MCF 10A (cell line): ENCODE results near the gene RPS6KA1. TPM values are rescaled to one million over a fixed set of nuclear protein-coding genes. Genes with fewer than 3 reads are reported as not detected.
"Not testable (repeated sequence)": the region's sequence is repeated elsewhere in the genome, so short reads cannot be mapped to it uniquely, and the experiment has no call there.

Source experiments
- BruUV-seq: library from RNA; stranded (reverse); fragments of 400-500 nt; replicated peaks from 2 replicates; lab custom pipeline; 2021; lab: Mats Ljungman, UMichigan
- CTCF ChIA-PET: fragments of 300-600 bp; sonication (Branson Sonifier 250); formaldehyde crosslinking; extraction: SDS; loops from one replicate; lab custom pipeline; 2021; ENCODE audit warnings: antibody characterized with exemption, inconsistent platforms; lab: Yijun Ruan, JAX
- POLR2A ChIA-PET: fragments of 300-600, 350-650 bp; sonication (Branson Sonifier 250); formaldehyde crosslinking; extraction: SDS; loops from one replicate; lab custom pipeline; 2020; ENCODE audit warnings: antibody characterized with exemption, inconsistent platforms; lab: Yijun Ruan, JAX
- DNase-seq: peaks from one replicate; pipeline ENCODE4 v3.0.0-alpha.2; 2018; ENCODE audit not compliant: unreplicated experiment
- H3K27ac Mint-ChIP-seq: one replicate; pipeline ENCODE4 v1.8.0; 2022; ENCODE audit warnings: mild to moderate bottlenecking, low read depth, mixed read lengths; ENCODE audit not compliant: unreplicated experiment
- H3K27me3 Mint-ChIP-seq: one replicate; pipeline ENCODE4 v1.8.0; 2022; ENCODE audit warnings: mixed read lengths; ENCODE audit not compliant: insufficient read depth, unreplicated experiment
- H3K36me3 Mint-ChIP-seq: one replicate; pipeline ENCODE4 v1.8.0; 2022; ENCODE audit warnings: mild to moderate bottlenecking, moderate library complexity, mixed read lengths; ENCODE audit not compliant: insufficient read depth, unreplicated experiment
- H3K4me1 Mint-ChIP-seq: one replicate; pipeline ENCODE4 v1.8.0; 2022; ENCODE audit warnings: mixed read lengths; ENCODE audit not compliant: insufficient read depth, unreplicated experiment
- H3K4me3 Mint-ChIP-seq: one replicate; pipeline ENCODE4 v1.8.0; 2022; ENCODE audit warnings: mild to moderate bottlenecking, moderate library complexity, mixed read lengths; ENCODE audit not compliant: unreplicated experiment
- H3K9me3 Mint-ChIP-seq: one replicate; pipeline ENCODE4 v1.8.0; 2022; ENCODE audit warnings: mixed read lengths; ENCODE audit not compliant: unreplicated experiment
- CTCF ChIP-seq: fragments of 200-600 bp; IDR thresholded peaks from one replicate; pipeline ENCODE4 v1.8.0; 2022; ENCODE audit warnings: antibody characterized with exemption, mild to moderate bottlenecking; ENCODE audit not compliant: unreplicated experiment
- intact Hi-C: fragments of 100-400 bp; cut with micrococcal nuclease; formaldehyde crosslinking; loops from 2 replicates; pipeline ENCODE4 v1.14.1; 2022
- total RNA-seq: library from RNA; stranded (reverse); gene quantifications from 2 replicates; pipeline ENCODE4 v1.2.3, GENCODE V29; 2022

RPS6KA1 gene
- total RNA-seq, 1 experiment from 2014 or later: 43.9 TPM

GRCh38 chr1:26500488-26501175, 28.9 kb upstream of the RPS6KA1 start:
- CTCF ChIA-PET: interaction anchor here (0.6 to 4.0 kb wide), 23 partner anchors 10 to 609 kb away, joined by 3 to 75 read pairs (median 5); partner anchors contain the start of gene RPS6KA1
- Mint-ChIP-seq H3K27me3 (no peaks in the 10 kb centered on the region), H3K4me1 (no peaks in the 10 kb centered on the region), H3K36me3 (peaks cover 7% of the 10 kb centered on the region), H3K4me3 (peak overlapping the region; percentile 86), H3K27ac (peak overlapping the region; percentile 91), H3K9me3 (no peaks in the 10 kb centered on the region)
- POLR2A ChIA-PET: interaction anchor here (0.6 to 10.8 kb wide), 27 partner anchors 11 to 508 kb away, joined by 3 to 282 read pairs (median 5); partner anchors contain the start of genes DHDDS, HMGN2, PDIK1L and PIGV
- no peak for TF ChIP-seq CTCF
- no TSS peak for BruUV-seq
- intact Hi-C loops: loop anchor here (1.0 to 2.0 kb wide), 3 partner anchors 31 to 288 kb away; no protein-coding TSS in a partner anchor
- DNase-seq: peak; percentile 86

- H3K27me3 Mint-ChIP-seq, H3K36me3 Mint-ChIP-seq, H3K4me1 Mint-ChIP-seq, POLR2A ChIA-PET, H3K27ac Mint-ChIP-seq, DNase-seq, H3K4me3 Mint-ChIP-seq, intact Hi-C loops, BruUV-seq, H3K9me3 Mint-ChIP-seq: not testable (repeated sequence)
- CTCF ChIA-PET: interaction anchor here (1.4 kb wide), 1 partner anchor 11 kb away, joined by 5 read pairs; no protein-coding TSS in a partner anchor
Measured at GRCh38 chr1:26510711-26511110, 18.9 kb upstream of the RPS6KA1 start.

GRCh38 chr1:26515836-26516235, 13.7 kb upstream of the RPS6KA1 start:
- ChIA-PET POLR2A (interaction anchor here (0.6 to 2.8 kb wide), 5 partner anchors 12 to 145 kb away, joined by 3 to 14 read pairs (median 5); no protein-coding TSS in a partner anchor), CTCF (interaction anchor here (1.7 kb wide), 1 partner anchor 14 kb away, joined by 10 read pairs; the partner anchor contains the start of gene RPS6KA1)
- intact Hi-C loops, H3K27ac Mint-ChIP-seq, H3K4me3 Mint-ChIP-seq, H3K36me3 Mint-ChIP-seq, BruUV-seq, H3K4me1 Mint-ChIP-seq, H3K9me3 Mint-ChIP-seq, H3K27me3 Mint-ChIP-seq: not testable (repeated sequence)
- DNase-seq: peak; percentile 35

- no peak for DNase-seq
- TF ChIP-seq CTCF: no peak
- no peaks in the 10 kb centered on the region for H3K36me3 Mint-ChIP-seq
- ChIA-PET CTCF (interaction anchor here (0.6 to 0.8 kb wide), 4 partner anchors 16 to 82 kb away, joined by 3 read pairs; no protein-coding TSS in a partner anchor), POLR2A (interaction anchor here (1.1 to 2.4 kb wide), 3 partner anchors 11 to 17 kb away, joined by 5 to 10 read pairs (median 8); no protein-coding TSS in a partner anchor)
- no TSS peak for BruUV-seq
- no peaks in the 10 kb centered on the region for H3K27me3 Mint-ChIP-seq
- H3K4me1 Mint-ChIP-seq: peaks cover 8% of the 10 kb centered on the region
- intact Hi-C loops: no loop called here
- H3K4me3 Mint-ChIP-seq: no peak overlapping the region
- no peak overlapping the region for H3K27ac Mint-ChIP-seq
- no peaks in the 10 kb centered on the region for H3K9me3 Mint-ChIP-seq
Measured at GRCh38 chr1:26516987-26517765, 12.4 kb upstream of the RPS6KA1 start.
